ENCODE results near the gene NEUROG2. TPM values are rescaled to one million over a fixed set of nuclear protein-coding genes. Genes with fewer than 3 reads are reported as not detected.

The NEUROG2 gene
- total and polyA plus RNA-seq, 9 of the 15 experiments (the other 6 are each of a cell fraction or from before 2014, with no cell fraction given), result 0.07 TPM; not detected in 7

DNA sequence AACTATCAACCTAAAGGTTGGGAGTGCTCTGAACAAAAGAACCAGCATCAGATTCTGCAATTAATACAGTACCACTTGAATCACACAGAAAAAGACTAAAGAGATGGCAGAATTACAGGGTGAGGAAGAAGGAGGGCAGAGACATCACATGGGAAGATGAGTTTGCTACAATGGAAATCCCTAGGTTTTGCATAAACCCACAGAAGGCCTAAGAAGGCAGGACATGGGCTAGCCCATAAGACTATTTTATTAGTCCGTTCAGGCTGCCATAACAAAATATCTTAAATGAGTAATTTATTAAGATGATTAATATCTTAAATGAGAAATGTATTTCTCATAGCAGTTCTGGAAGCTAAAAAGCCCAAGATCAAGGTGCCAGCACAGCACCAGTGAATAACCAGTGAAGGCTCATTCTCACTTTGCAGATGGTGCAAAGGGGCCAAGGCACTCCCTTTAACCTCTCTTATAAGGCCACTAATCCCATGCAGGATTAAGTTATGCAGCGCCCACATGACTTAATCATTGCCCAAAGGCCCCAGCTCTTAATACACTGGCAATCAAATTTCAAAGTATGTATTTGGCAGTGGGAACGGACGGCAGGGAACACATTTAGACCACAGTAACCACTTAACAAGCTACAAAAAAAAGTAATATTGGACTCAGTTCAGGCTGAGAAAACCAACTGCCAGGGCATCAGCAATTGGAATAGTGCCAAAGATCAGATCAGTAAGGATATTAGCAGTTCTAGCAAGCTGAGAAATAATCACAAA is 47.6 kb upstream of the NEUROG2 start:
- H3K4me2 ChIP-seq (ENCODE audit: insufficient read depth, low read length), result no peak overlapping the region
- no peak overlapping the region for H3K4me3 ChIP-seq
- no peaks in the 10 kb centered on the region for H3K4me1 ChIP-seq (replicated peaks in 1 of 2; ENCODE audit: control insufficient read depth in 2 of 2, insufficient read depth in 2 of 2, low read length in 2 of 2)
- no peak overlapping the region for H2AFZ ChIP-seq (ENCODE audit: low read depth, low read length)
- no peak for ATAC-seq
- ChIA-PET POLR2A (no interaction called here), CTCF (ENCODE audit: low intra/inter-chr PET ratio) (no interaction called here)
- H3K9me3 ChIP-seq (replicated peaks; ENCODE audit: control insufficient read depth, insufficient read depth, low read depth, low read length), result no peaks in the 10 kb centered on the region
- no peak overlapping the region for H3K9ac ChIP-seq (ENCODE audit: insufficient read depth in 1 of 2, low read depth in 2 of 2, low read length in 2 of 2)
- H3K27ac ChIP-seq (ENCODE audit: extremely low read depth, low read depth, low read length), result no peak overlapping the region
- DNase-seq (ENCODE audit: extremely low read depth in 1 of 4, low spot score in 3 of 4), result no peak
- in situ Hi-C loops (cut with MboI), result no loop called here
- 78% methylated on average over 4 of the region's 4 CpGs for WGBS (ENCODE audit: insufficient coverage, low coverage, missing lambda C conversion rate)
- TF ChIP-seq RAD51 (IDR thresholded peaks at IDR 0.05; ENCODE audit: borderline replicate concordance, low read depth), result no peak
- TF ChIP-seq NFIC (IDR thresholded peaks at IDR 0.05), result peak; percentile 65
- no peak for TF ChIP-seq MEF2A (IDR thresholded peaks at IDR 0.05; ENCODE audit: control insufficient read depth, low read depth, low read length)
- BruUV-seq (replicated peaks), result no TSS peak
- peaks cover 16% of the 10 kb centered on the region; the same call in 1 of the 3 replicates for H3K36me3 ChIP-seq (ENCODE audit: control insufficient read depth, insufficient read depth, low read length)
- no peak for FAIRE-seq
- intact Hi-C loops (cut with micrococcal nuclease), result no loop called here
- no peaks in the 10 kb centered on the region for H3K79me2 ChIP-seq (ENCODE audit: control insufficient read depth, insufficient read depth, low read length)
- H4K20me1 ChIP-seq (replicated peaks; ENCODE audit: control insufficient read depth, insufficient read depth, low read length), result no peaks in the 10 kb centered on the region
- H3K9me1 ChIP-seq (ENCODE audit: control insufficient read depth, insufficient read depth, low read length), result no peaks in the 10 kb centered on the region
- H3K27me3 ChIP-seq (ENCODE audit: control insufficient read depth in 2 of 2, insufficient read depth in 2 of 2, low read length in 2 of 2), result no peaks in the 10 kb centered on the region

DNA sequence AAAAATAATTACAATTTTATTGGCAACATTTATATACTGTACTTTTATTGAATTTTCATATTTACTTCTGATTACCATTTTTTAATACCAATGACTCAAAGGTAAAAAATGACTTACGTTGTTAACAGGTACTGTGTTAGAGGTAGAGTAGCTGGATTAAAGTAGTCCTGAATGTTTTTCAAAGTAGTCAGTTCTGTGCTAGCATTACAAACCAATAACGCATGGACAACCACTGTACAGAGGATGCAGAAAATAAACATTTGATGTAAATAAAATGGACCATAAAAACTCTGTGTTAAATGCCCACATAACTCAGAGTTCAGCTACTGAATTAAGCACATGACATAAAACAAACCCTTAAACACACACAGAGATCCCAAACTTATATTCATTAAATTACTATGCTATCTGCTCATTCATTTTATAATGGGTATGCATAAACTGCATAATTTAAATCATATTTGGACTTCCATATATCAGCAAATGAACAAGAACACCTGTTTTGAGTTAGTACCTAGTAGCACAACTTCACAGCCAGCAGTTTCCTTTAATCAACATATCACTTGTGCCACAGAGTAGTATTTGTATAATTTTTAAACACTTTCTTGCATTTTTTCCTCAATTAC is 46.4 kb upstream of the NEUROG2 start:
- in situ Hi-C loops (cut with MboI) (no loop called here), intact Hi-C loops (cut with micrococcal nuclease) (no loop called here)
- H3K27ac ChIP-seq (ENCODE audit: extremely low read depth, low read depth, low read length), result no peak overlapping the region
- no peaks in the 10 kb centered on the region for H3K9me3 ChIP-seq (replicated peaks; ENCODE audit: control insufficient read depth, insufficient read depth, low read depth, low read length)
- ChIA-PET POLR2A (no interaction called here), CTCF (ENCODE audit: low intra/inter-chr PET ratio) (no interaction called here)
- no peaks in the 10 kb centered on the region for H3K4me1 ChIP-seq (replicated peaks in 1 of 2; ENCODE audit: control insufficient read depth in 2 of 2, insufficient read depth in 2 of 2, low read length in 2 of 2)
- H3K36me3 ChIP-seq (ENCODE audit: control insufficient read depth, insufficient read depth, low read length), result peaks cover 22% of the 10 kb centered on the region; the same call in 1 of the 3 replicates
- no peak overlapping the region for H2AFZ ChIP-seq (ENCODE audit: low read depth, low read length)
- no TSS peak for BruUV-seq (replicated peaks)
- FAIRE-seq (peak; percentile 23), DNase-seq (ENCODE audit: extremely low read depth in 1 of 4, low spot score in 3 of 4) (no peak), ATAC-seq (no peak)
- H3K4me3 ChIP-seq, result no peak overlapping the region
- H3K9me1 ChIP-seq (ENCODE audit: control insufficient read depth, insufficient read depth, low read length), result no peaks in the 10 kb centered on the region
- H3K4me2 ChIP-seq (ENCODE audit: insufficient read depth, low read length), result no peak overlapping the region
- H3K79me2 ChIP-seq (ENCODE audit: control insufficient read depth, insufficient read depth, low read length), result no peaks in the 10 kb centered on the region
- WGBS (ENCODE audit: insufficient coverage, low coverage, missing lambda C conversion rate), result 90% methylated on average over 2 of the region's 2 CpGs
- no peak overlapping the region for H3K9ac ChIP-seq (ENCODE audit: insufficient read depth in 1 of 2, low read depth in 2 of 2, low read length in 2 of 2)
- H4K20me1 ChIP-seq (replicated peaks; ENCODE audit: control insufficient read depth, insufficient read depth, low read length), result no peaks in the 10 kb centered on the region
- H3K27me3 ChIP-seq (ENCODE audit: control insufficient read depth in 2 of 2, insufficient read depth in 2 of 2, low read length in 2 of 2), result no peaks in the 10 kb centered on the region
- no peak for TF ChIP-seq ILF3 (IDR thresholded peaks at IDR 0.05; ENCODE audit: borderline replicate concordance)
- TF ChIP-seq, protein P1, sequence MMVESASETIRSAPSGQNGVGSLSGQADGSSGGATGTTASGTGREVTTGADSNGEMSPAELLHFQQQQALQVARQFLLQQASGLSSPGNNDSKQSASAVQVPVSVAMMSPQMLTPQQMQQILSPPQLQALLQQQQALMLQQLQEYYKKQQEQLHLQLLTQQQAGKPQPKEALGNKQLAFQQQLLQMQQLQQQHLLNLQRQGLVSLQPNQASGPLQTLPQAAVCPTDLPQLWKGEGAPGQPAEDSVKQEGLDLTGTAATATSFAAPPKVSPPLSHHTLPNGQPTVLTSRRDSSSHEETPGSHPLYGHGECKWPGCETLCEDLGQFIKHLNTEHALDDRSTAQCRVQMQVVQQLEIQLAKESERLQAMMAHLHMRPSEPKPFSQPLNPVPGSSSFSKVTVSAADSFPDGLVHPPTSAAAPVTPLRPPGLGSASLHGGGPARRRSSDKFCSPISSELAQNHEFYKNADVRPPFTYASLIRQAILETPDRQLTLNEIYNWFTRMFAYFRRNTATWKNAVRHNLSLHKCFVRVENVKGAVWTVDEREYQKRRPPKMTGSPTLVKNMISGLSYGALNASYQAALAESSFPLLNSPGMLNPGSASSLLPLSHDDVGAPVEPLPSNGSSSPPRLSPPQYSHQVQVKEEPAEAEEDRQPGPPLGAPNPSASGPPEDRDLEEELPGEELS (CRISPR knock-in tag; IDR thresholded peaks at IDR 0.05; ENCODE audit: borderline replicate concordance), result no peak
- TF ChIP-seq CHD2 (IDR thresholded peaks at IDR 0.05; ENCODE audit: low read depth, low read length), result no peak
- no peak for TF ChIP-seq SETDB1 (IDR thresholded peaks at IDR 0.05; ENCODE audit: low read length)
- TF ChIP-seq, protein P2, sequence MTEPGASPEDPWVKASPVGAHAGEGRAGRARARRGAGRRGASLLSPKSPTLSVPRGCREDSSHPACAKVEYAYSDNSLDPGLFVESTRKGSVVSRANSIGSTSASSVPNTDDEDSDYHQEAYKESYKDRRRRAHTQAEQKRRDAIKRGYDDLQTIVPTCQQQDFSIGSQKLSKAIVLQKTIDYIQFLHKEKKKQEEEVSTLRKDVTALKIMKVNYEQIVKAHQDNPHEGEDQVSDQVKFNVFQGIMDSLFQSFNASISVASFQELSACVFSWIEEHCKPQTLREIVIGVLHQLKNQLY (CRISPR knock-in tag; conservative IDR thresholded peaks at IDR 0.05), result no peak
- TF ChIP-seq, protein P3, sequence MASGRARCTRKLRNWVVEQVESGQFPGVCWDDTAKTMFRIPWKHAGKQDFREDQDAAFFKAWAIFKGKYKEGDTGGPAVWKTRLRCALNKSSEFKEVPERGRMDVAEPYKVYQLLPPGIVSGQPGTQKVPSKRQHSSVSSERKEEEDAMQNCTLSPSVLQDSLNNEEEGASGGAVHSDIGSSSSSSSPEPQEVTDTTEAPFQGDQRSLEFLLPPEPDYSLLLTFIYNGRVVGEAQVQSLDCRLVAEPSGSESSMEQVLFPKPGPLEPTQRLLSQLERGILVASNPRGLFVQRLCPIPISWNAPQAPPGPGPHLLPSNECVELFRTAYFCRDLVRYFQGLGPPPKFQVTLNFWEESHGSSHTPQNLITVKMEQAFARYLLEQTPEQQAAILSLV (tag; IDR thresholded peaks at IDR 0.05), result no peak

Measured in K562 (cell line).